SK-N-SH treated with all-trans-retinoic acid at 6 μM for 48 hours (cell line): Measurements from ENCODE around the gene LHFPL3.

ENCODE experiments used
- ATAC-seq: fragments of 200-7000 bp; cut with Tn5 transposase; 3 replicates; pipeline ENCODE4 v1.9.1; 2020; ENCODE audit warnings: mild to moderate bottlenecking, moderate library complexity
- ARNTL ChIP-seq: fragments of 450-650 bp; formaldehyde crosslinking; IDR thresholded peaks from 2 replicates; pipeline ENCODE4 v1.5.0; 2020; ENCODE audit warnings: low read depth, mild to moderate bottlenecking, moderate library complexity, borderline replicate concordance
- BACH2 ChIP-seq: fragments of 250-450 bp; sonication (Bioruptor Pico); IDR thresholded peaks from 2 replicates; pipeline ENCODE4 v1.9.0; 2021; ENCODE audit warnings: mild to moderate bottlenecking, borderline replicate concordance
- CSDC2 ChIP-seq: fragments of 250-450 bp; sonication (Bioruptor Pico); IDR thresholded peaks from 2 replicates; pipeline ENCODE4 v1.5.0; 2020; ENCODE audit warnings: mild to moderate bottlenecking, moderate library complexity
- CSRNP3 ChIP-seq: fragments of 250-450 bp; sonication (Bioruptor Pico); IDR thresholded peaks from 2 replicates; pipeline ENCODE4 v1.5.1; 2021; ENCODE audit warnings: mild to moderate bottlenecking, moderate library complexity
- ESRRG ChIP-seq: fragments of 250-450 bp; sonication (Bioruptor Pico); IDR thresholded peaks from 2 replicates; pipeline ENCODE4 v1.6.1; 2021; ENCODE audit warnings: mild to moderate bottlenecking
- GLIS3 ChIP-seq: fragments of 250-450 bp; sonication (Bioruptor Pico); IDR thresholded peaks from 2 replicates; pipeline ENCODE4 v1.5.0; 2020; ENCODE audit warnings: mild to moderate bottlenecking, moderate library complexity
- ISL1 ChIP-seq: fragments of 250-450 bp; sonication (Bioruptor Pico); IDR thresholded peaks from 2 replicates; pipeline ENCODE4 v2.1.2; 2022; ENCODE audit warnings: mild to moderate bottlenecking, moderate library complexity
- OSR1 ChIP-seq: fragments of 250-450 bp; sonication (Bioruptor Pico); IDR thresholded peaks from 2 replicates; pipeline ENCODE4 v1.8.0; 2022; ENCODE audit warnings: moderate library complexity, mild to moderate bottlenecking, inconsistent platforms
- PATZ1 ChIP-seq: fragments of 250-450 bp; sonication (Bioruptor Pico); IDR thresholded peaks from 2 replicates; pipeline ENCODE4 v1.8.0; 2020; ENCODE audit warnings: mild to moderate bottlenecking, moderate library complexity, borderline replicate concordance
- POU6F1 ChIP-seq: fragments of 250-450 bp; sonication (Bioruptor Pico); IDR thresholded peaks from 2 replicates; pipeline ENCODE4 v1.8.0; 2021; ENCODE audit warnings: low read depth, mild to moderate bottlenecking, moderate library complexity, borderline replicate concordance
- PPARA ChIP-seq: fragments of 250-450 bp; sonication (Bioruptor Pico); IDR thresholded peaks from 2 replicates; pipeline ENCODE4 v1.5.0; 2020; ENCODE audit warnings: mild to moderate bottlenecking, borderline replicate concordance
- RARB ChIP-seq: fragments of 250-450 bp; sonication (Bioruptor Pico); IDR thresholded peaks from 2 replicates; pipeline ENCODE4 v1.8.0; 2021; ENCODE audit warnings: mild to moderate bottlenecking, moderate library complexity
- SNAI2 ChIP-seq: fragments of 250-450 bp; sonication (Bioruptor Pico); IDR thresholded peaks from 2 replicates; pipeline ENCODE4 v1.5.0; 2020; ENCODE audit warnings: mild to moderate bottlenecking, moderate library complexity
- TCF4 ChIP-seq: fragments of 250-450 bp; sonication (Bioruptor Pico); IDR thresholded peaks from 2 replicates; pipeline ENCODE4 v1.8.0; 2021; ENCODE audit warnings: mild to moderate bottlenecking, moderate library complexity, borderline replicate concordance
- TOX ChIP-seq: fragments of 250-450 bp; sonication (Bioruptor Pico); IDR thresholded peaks from 2 replicates; pipeline ENCODE4 v1.8.0; 2021; ENCODE audit warnings: mild to moderate bottlenecking, moderate library complexity, borderline replicate concordance
- ZC3H10 ChIP-seq: fragments of 250-450 bp; sonication (Bioruptor Pico); IDR thresholded peaks from 2 replicates; pipeline ENCODE4 v1.5.1; 2021; ENCODE audit warnings: mild to moderate bottlenecking, moderate library complexity
- ZFP3 ChIP-seq: fragments of 250-450 bp; sonication (Bioruptor Pico); IDR thresholded peaks from 2 replicates; pipeline ENCODE4 v1.5.0; 2020; ENCODE audit warnings: mild to moderate bottlenecking, moderate library complexity
- ZFP30 ChIP-seq: fragments of 450-650 bp; formaldehyde crosslinking; IDR thresholded peaks from 2 replicates; pipeline ENCODE4 v1.5.0; 2022; ENCODE audit warnings: mild to moderate bottlenecking, moderate library complexity
- ZNF565 ChIP-seq: fragments of 450-650 bp; formaldehyde crosslinking; conservative IDR thresholded peaks from 2 replicates; pipeline ENCODE4 v1.5.0; 2020; ENCODE audit warnings: low read depth, mild to moderate bottlenecking, moderate library complexity
- ZNF70 ChIP-seq: fragments of 450-650 bp; formaldehyde crosslinking; IDR thresholded peaks from 2 replicates; pipeline ENCODE4 v1.5.0; 2020; ENCODE audit warnings: mild to moderate bottlenecking, moderate library complexity
- ZNF8 ChIP-seq: fragments of 450-650 bp; formaldehyde crosslinking; IDR thresholded peaks from 2 replicates; pipeline ENCODE4 v1.5.0; 2020; ENCODE audit warnings: mild to moderate bottlenecking, moderate library complexity
- TF ChIP-seq, protein P1 (sequence below): fragments of 250-450 bp; sonication (Bioruptor Pico); IDR thresholded peaks from 2 replicates; pipeline ENCODE4 v1.5.1; 2020; ENCODE audit warnings: low read depth, mild to moderate bottlenecking, moderate library complexity
- TF ChIP-seq, protein P2 (sequence below): fragments of 250-450 bp; sonication (Bioruptor Pico); IDR thresholded peaks from 2 replicates; pipeline ENCODE4 v1.5.0; 2020; ENCODE audit warnings: mild to moderate bottlenecking, moderate library complexity

Gene LHFPL3

DNA sequence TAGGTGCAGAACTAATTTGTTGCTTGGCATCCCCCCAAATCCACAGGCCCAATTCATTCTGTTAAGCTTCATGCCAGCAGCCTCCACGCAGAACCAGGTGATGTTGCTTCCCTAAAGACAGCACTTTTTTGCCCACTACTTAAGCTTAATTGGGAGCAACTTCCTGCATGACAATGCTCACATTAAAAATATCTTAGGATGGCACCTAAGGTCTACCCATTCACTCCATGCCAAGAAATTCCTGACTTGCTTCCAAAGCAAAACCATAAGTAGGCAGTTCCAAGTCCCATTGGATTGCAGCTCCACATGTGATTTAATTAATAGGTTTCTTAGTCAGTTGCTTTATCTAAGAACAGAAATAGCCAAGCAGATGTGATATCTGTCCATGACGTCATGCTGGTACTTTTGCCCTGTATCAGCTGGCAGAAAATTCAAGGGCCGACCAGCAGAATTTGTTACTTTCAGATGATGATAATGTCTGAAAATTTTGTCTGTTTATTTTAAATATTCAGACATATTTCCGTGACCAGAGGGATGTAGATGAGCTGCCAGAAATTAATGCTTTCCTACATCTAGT lies 325.5 kb downstream of the LHFPL3 start:
- TF ChIP-seq ISL1 (CRISPR knock-in tag): no peak
- no peak for TF ChIP-seq CSRNP3 (CRISPR knock-in tag)
- TF ChIP-seq ZNF8 (CRISPR knock-in tag): no peak
- no peak for TF ChIP-seq ZFP3 (CRISPR knock-in tag)
- no peak for TF ChIP-seq PPARA (CRISPR knock-in tag)
- no peak for TF ChIP-seq BACH2 (CRISPR knock-in tag)
- no peak for TF ChIP-seq ZNF70 (CRISPR knock-in tag)
- no peak for TF ChIP-seq RARB
- TF ChIP-seq SNAI2: no peak
- TF ChIP-seq TOX (CRISPR knock-in tag): no peak
- TF ChIP-seq, protein P1, sequence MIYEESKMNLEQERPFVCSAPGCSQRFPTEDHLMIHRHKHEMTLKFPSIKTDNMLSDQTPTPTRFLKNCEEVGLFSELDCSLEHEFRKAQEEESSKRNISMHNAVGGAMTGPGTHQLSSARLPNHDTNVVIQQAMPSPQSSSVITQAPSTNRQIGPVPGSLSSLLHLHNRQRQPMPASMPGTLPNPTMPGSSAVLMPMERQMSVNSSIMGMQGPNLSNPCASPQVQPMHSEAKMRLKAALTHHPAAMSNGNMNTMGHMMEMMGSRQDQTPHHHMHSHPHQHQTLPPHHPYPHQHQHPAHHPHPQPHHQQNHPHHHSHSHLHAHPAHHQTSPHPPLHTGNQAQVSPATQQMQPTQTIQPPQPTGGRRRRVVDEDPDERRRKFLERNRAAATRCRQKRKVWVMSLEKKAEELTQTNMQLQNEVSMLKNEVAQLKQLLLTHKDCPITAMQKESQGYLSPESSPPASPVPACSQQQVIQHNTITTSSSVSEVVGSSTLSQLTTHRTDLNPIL (CRISPR knock-in tag): no peak
- TF ChIP-seq ZC3H10 (CRISPR knock-in tag): no peak
- no peak for TF ChIP-seq PATZ1 (CRISPR knock-in tag)
- TF ChIP-seq, protein P2, sequence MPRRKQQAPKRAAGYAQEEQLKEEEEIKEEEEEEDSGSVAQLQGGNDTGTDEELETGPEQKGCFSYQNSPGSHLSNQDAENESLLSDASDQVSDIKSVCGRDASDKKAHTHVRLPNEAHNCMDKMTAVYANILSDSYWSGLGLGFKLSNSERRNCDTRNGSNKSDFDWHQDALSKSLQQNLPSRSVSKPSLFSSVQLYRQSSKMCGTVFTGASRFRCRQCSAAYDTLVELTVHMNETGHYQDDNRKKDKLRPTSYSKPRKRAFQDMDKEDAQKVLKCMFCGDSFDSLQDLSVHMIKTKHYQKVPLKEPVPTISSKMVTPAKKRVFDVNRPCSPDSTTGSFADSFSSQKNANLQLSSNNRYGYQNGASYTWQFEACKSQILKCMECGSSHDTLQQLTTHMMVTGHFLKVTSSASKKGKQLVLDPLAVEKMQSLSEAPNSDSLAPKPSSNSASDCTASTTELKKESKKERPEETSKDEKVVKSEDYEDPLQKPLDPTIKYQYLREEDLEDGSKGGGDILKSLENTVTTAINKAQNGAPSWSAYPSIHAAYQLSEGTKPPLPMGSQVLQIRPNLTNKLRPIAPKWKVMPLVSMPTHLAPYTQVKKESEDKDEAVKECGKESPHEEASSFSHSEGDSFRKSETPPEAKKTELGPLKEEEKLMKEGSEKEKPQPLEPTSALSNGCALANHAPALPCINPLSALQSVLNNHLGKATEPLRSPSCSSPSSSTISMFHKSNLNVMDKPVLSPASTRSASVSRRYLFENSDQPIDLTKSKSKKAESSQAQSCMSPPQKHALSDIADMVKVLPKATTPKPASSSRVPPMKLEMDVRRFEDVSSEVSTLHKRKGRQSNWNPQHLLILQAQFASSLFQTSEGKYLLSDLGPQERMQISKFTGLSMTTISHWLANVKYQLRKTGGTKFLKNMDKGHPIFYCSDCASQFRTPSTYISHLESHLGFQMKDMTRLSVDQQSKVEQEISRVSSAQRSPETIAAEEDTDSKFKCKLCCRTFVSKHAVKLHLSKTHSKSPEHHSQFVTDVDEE (CRISPR knock-in tag): no peak
- no peak for TF ChIP-seq ZNF565 (CRISPR knock-in tag)
- no peak for TF ChIP-seq ARNTL (CRISPR knock-in tag)
- TF ChIP-seq GLIS3: no peak
- no peak for TF ChIP-seq TCF4 (CRISPR knock-in tag)
- no peak for TF ChIP-seq ESRRG
- TF ChIP-seq OSR1 (CRISPR knock-in tag): no peak
- TF ChIP-seq, all 23 proteins: peak for 0
- ATAC-seq: no peak

GRCh38 chr7:104655592-104655991 lies 327.2 kb downstream of the LHFPL3 start:
- no peak for ATAC-seq
- TF ChIP-seq ZC3H10 (CRISPR knock-in tag): no peak
- no peak for TF ChIP-seq CSDC2 (CRISPR knock-in tag)
- no peak for TF ChIP-seq GLIS3
- TF ChIP-seq, protein P1 (CRISPR knock-in tag): no peak
- TF ChIP-seq ZNF8 (CRISPR knock-in tag): no peak

- no peak for ATAC-seq
- TF ChIP-seq ZNF8 (CRISPR knock-in tag): no peak
- no peak for TF ChIP-seq ARNTL (CRISPR knock-in tag)
- TF ChIP-seq PPARA (CRISPR knock-in tag): no peak
- no peak for TF ChIP-seq ZFP30 (CRISPR knock-in tag)
- TF ChIP-seq ISL1 (CRISPR knock-in tag): no peak
- no peak for TF ChIP-seq ESRRG
- no peak for TF ChIP-seq ZNF70 (CRISPR knock-in tag)
- no peak for TF ChIP-seq POU6F1
- TF ChIP-seq BACH2 (CRISPR knock-in tag): no peak
- TF ChIP-seq ZNF565 (CRISPR knock-in tag): no peak
- TF ChIP-seq, protein P2 (CRISPR knock-in tag): no peak
- no peak for TF ChIP-seq ZC3H10 (CRISPR knock-in tag)
- no peak for TF ChIP-seq TCF4 (CRISPR knock-in tag)
- no peak for TF ChIP-seq TOX (CRISPR knock-in tag)
- no peak for TF ChIP-seq RARB
- no peak for TF ChIP-seq CSDC2 (CRISPR knock-in tag)
- TF ChIP-seq ZFP3 (CRISPR knock-in tag): no peak
- TF ChIP-seq GLIS3: no peak
Measured at GRCh38 chr7:104656467-104656866, 328.1 kb downstream of the LHFPL3 start.
